HG02610 (cell line): ENCODE results near the gene ARRB1.
"Not testable (repeated sequence)": the region's sequence is repeated elsewhere in the genome, so short reads cannot be mapped to it uniquely, and the experiment has no call there.

Source experiments
- ATAC-seq: cut with Tn5 transposase; IDR thresholded peaks from one replicate; pipeline ENCODE4 v1.9.1; 2021; ENCODE audit warnings: mild to moderate bottlenecking, moderate library complexity; ENCODE audit not compliant: unreplicated experiment

ARRB1 gene

GRCh38 chr11:75276186-75276585, 75.3 kb downstream of the ARRB1 start:
- no peak for ATAC-seq

- no peak for ATAC-seq
Measured at GRCh38 chr11:75275581-75275980, 75.9 kb downstream of the ARRB1 start.

GRCh38 chr11:75274716-75275115, 76.7 kb downstream of the ARRB1 start:
- ATAC-seq: not testable (repeated sequence)

- no peak for ATAC-seq
Measured at GRCh38 chr11:75273411-75274391, 77.8 kb downstream of the ARRB1 start.

- ATAC-seq: no peak
Measured at GRCh38 chr11:75272821-75273301, 78.6 kb downstream of the ARRB1 start.

GRCh38 chr11:75272391-75272790, 79.1 kb downstream of the ARRB1 start:
- ATAC-seq: no peak

GRCh38 chr11:75271730-75272129, 79.7 kb downstream of the ARRB1 start:
- no peak for ATAC-seq

GRCh38 chr11:75270896-75271418, 80.5 kb downstream of the ARRB1 start:
- ATAC-seq: no peak

- no peak for ATAC-seq
Measured at GRCh38 chr11:75269896-75270295, 81.6 kb downstream of the ARRB1 start.

GRCh38 chr11:75269367-75269660, 82.1 kb downstream of the ARRB1 start:
- ATAC-seq: no peak

GRCh38 chr11:75268626-75269366, 82.7 kb downstream of the ARRB1 start:
- ATAC-seq: no peak

GRCh38 chr11:75267171-75267970, 84.1 kb downstream of the ARRB1 start:
- ATAC-seq: no peak

GRCh38 chr11:75265851-75266531, 85.5 kb downstream of the ARRB1 start:
- ATAC-seq: no peak

GRCh38 chr11:75264971-75265370, 86.5 kb downstream of the ARRB1 start:
- ATAC-seq: no peak

- ATAC-seq: no peak
Measured at GRCh38 chr11:75264356-75264755, 87.1 kb downstream of the ARRB1 start.

GRCh38 chr11:75263944-75264349, 87.5 kb downstream of the ARRB1 start:
- no peak for ATAC-seq

- ATAC-seq: no peak
Measured at GRCh38 chr11:75262961-75263852, 88.3 kb downstream of the ARRB1 start.

- no peak for ATAC-seq
Measured at GRCh38 chr11:75262436-75262835, 89.0 kb downstream of the ARRB1 start.

GRCh38 chr11:75261902-75262361, 89.5 kb downstream of the ARRB1 start:
- ATAC-seq: no peak
